ENCODE data around the gene EIF3D.

GRCh38 chr22:36464715-36465231 lies 64.2 kb downstream of the EIF3D start:
- TF ChIP-seq CTCF (conservative IDR thresholded peaks at IDR 0.05; ENCODE audit: low read length) (no peak), EZH2phosphoT487 (IDR thresholded peaks at IDR 0.05; ENCODE audit: borderline replicate concordance) (no peak)

Data from Loucy (cell line).